ENCODE data around the gene CD160.

GRCh38 chr1:145692785-145693443, 26.4 kb upstream of the CD160 start:
- TF ChIP-seq CTCF (conservative IDR thresholded peaks at IDR 0.05; ENCODE audit: low read depth, low read length) = no peak
- no peak for TF ChIP-seq EZH2 (IDR thresholded peaks at IDR 0.05; ENCODE audit: borderline replicate concordance, low read depth, low read length, poor library complexity, severe bottlenecking)

Measured in A673 (cell line).